HG02623 (cell line): Measurements from ENCODE around the gene SMG1.
"Not testable (repeated sequence)": the region's sequence is repeated elsewhere in the genome, so short reads cannot be mapped to it uniquely, and the experiment has no call there.

Source experiments
- ATAC-seq: cut with Tn5 transposase; IDR thresholded peaks from one replicate; pipeline ENCODE4 v1.9.1; 2021; ENCODE audit warnings: moderate library complexity; ENCODE audit not compliant: unreplicated experiment

SMG1 gene

GRCh38 chr16:18772171-18772570 is 154.0 kb downstream of the SMG1 start:
- ATAC-seq: not testable (repeated sequence)

DNA sequence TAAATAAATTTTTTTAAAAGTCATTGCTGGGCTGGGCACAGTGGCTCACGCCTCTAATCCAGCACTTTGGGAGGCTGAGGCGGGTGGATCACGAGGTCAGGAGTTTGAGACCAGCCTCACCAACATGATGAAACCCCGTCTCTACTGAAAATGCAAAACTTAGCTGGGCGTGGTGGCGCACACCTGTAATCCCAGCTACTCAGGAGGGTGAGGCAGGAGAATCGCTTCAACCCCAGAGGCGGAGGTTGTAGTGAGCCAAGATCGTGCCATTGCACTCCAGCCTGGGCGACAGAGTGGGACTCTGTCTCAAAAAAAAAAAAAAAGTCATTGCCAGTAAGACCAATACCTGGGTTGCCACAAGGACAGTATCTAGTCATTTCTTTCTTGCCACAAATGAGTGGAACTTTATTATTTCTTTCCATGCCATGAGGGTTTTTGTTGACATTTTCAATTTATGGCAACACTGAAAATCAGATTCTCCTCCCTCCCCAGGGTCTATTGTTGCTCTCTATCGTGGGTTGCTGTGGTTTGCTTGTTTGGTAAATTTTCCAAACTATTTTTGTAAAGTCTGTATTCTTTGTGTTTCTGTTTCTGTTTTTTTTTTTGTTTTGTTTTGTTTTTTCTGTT is 155.8 kb downstream of the SMG1 start:
- not testable (repeated sequence) for ATAC-seq

GRCh38 chr16:18767217-18767616 is 159.0 kb downstream of the SMG1 start:
- peak; percentile 38 for ATAC-seq

DNA sequence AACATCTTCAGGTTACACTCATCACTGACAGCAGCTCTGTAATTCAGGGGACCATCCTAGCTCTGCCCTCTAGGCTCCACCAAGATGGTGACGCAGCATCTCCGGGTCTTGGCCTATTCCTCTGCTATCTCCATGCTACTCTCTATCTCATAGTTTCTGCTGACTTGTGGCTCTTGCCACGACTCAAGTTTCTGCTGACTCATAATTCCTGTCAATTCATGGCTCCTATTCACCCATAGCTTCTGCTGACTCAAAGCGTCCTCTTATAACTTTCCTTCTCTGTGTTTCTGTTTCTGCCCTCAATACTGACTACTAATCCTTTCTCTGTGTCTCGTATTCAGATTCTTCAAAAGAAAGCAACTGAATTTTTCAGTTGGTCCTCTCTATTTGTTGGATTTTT is 163.5 kb downstream of the SMG1 start:
- peak; percentile 32 for ATAC-seq

DNA sequence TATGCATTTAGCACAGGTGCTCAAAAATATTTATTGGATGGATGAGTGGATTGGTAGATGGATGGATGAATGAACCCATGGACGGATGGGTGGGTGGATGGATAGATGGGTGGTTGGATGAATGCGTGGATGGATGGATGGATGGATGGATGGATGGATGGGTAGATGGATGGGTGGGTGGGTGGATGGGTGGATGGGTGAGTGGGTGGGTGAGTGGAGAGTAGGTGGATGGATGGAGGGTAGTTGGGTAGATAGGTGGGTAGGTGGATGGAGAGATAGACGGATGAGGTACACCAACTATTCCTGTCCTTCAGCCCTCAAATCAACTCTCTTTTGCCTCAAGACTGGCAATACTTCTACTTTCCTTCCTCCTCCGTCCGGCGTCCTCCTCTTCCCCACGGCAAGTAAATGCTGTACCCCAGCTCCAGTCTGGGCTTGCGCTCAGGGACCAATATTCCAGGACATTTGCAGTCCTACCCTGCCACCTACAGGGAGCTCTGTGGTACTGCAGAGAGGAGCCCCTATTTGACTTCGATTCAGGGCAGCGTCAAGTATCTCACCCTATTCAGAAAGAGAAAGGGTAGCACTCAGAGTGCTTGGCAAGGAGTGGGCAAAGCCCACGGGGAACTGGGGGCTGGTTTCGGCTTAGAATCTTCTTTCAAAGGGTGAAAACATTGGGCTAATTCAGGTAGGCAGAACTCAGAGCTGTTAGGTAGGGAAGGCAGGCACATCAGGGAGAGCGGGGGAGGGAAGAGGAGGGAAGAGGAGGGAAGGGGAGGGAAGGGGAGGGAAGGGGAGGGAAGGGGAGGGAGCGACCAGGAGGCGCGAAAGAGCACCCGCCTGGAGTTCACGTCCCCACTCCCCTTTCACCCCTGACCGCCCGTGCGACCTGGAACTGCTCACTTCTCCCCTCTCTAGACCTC is 166.3 kb downstream of the SMG1 start:
- ATAC-seq: not testable (repeated sequence)

DNA sequence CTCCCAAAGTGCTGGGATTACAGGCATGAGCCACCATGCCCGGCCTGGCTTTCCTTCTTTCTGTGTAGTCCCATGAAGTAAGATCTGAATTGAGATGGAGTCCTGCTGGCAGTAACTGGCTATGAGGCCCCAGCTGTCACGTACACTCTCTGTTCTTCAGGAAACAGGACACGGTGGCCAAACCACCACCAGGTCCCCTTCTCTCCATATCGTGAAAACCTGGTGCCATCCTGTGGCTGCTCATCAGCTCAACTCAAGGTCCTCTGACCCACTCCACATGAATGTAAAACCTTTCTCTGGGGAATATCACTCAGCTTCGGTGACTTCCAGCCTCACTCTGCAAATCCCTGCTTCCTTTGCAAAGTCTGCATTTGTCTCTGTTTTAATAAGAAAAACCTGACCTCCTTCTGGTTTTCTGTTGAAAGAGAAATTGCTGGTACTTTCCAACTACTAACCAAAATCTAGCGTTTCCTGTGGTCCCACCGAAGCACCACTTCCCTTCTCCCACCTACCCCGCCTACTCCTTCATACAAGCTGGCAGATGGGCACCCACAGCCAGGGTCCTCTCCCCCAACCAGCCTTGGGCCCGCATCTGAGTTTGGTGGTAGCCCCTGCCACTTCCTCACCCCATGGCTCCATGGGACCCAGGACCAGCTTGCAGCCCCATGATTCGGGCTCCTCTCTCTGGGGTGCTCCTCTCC is 168.1 kb downstream of the SMG1 start:
- ATAC-seq: not testable (repeated sequence)

- ATAC-seq: not testable (repeated sequence)
Measured at GRCh38 chr16:18756639-18757038, 169.6 kb downstream of the SMG1 start.
